Heart left ventricle (tissue), 16 donors: ENCODE data around the gene GABPB1. TPM values are rescaled to one million over a fixed set of nuclear protein-coding genes. Genes with fewer than 3 reads are reported as not detected.

Experiments used
- ATAC-seq, 4 donors: fragments of 200-7000 bp; cut with Tn5 transposase; one replicate each; pipeline ENCODE4 v1.9.1; 2020 to 2022; ENCODE audit warnings: moderate library complexity in 4 of 4, mild to moderate bottlenecking in 3 of 4, moderate number of reproducible peaks in 1 of 4
- DNase-seq, 5 donors: peaks; one replicate each; pipeline ENCODE4 v3.0.0-alpha.2; 2020
- H3K27ac ChIP-seq, 12 donors: fragments of 200-600 bp; sonication (generic) in 4 of 12; one replicate each; pipeline versions ENCODE4 v1.5.0 to v1.8.0; 2016 to 2022; ENCODE audit warnings: mild to moderate bottlenecking in 2 of 12
- H3K27me3 ChIP-seq, 9 donors: fragments of 200-600 bp; sonication (generic) in 2 of 9; one replicate each; pipeline versions ENCODE4 v1.5.1 to v1.8.0; 2016 to 2022; ENCODE audit warnings: mild to moderate bottlenecking in 3 of 9
- H3K36me3 ChIP-seq, 9 donors: fragments of 200-600 bp; sonication (generic) in 2 of 9; one replicate each; pipeline versions ENCODE4 v1.5.0 to v1.8.0; 2018 to 2022; ENCODE audit warnings: mild to moderate bottlenecking in 2 of 9
- H3K4me1 ChIP-seq, 12 donors: fragments of 200-600 bp; sonication (generic) in 4 of 12; one replicate each; pipeline versions ENCODE4 v1.5.0 to v1.8.0; 2016 to 2022; ENCODE audit warnings: mild to moderate bottlenecking in 3 of 12
- H3K4me3 ChIP-seq, 12 donors: fragments of 200-600 bp; sonication (generic) in 4 of 12; one replicate each; pipeline versions ENCODE4 v1.5.0 to v1.8.0; 2017 to 2022; ENCODE audit warnings: mild to moderate bottlenecking in 9 of 12, moderate library complexity in 4 of 12
- H3K9me3 ChIP-seq, 12 donors: fragments of 200-600 bp; sonication (generic) in 4 of 12; one replicate each; pipeline versions ENCODE4 v1.5.0 to v1.8.0; 2016 to 2022; ENCODE audit warnings: mild to moderate bottlenecking in 1 of 12
- CTCF ChIP-seq, 12 donors: fragments of 200-600 bp; sonication (generic) in 4 of 12; IDR thresholded peaks; one replicate each; pipeline versions ENCODE4 v1.5.0 to v1.8.0; 2018 to 2022; ENCODE audit warnings: antibody characterized with exemption in 12 of 12, mild to moderate bottlenecking in 5 of 12
- POLR2A ChIP-seq, 2 donors: fragments of 450-650 bp; IDR thresholded peaks; one replicate each; pipeline ENCODE4 v1.6.1; 2017; ENCODE audit warnings: antibody characterized with exemption in 2 of 2, mild to moderate bottlenecking in 2 of 2, moderate library complexity in 2 of 2
- WGBS, 4 donors: extraction: QIAGEN DNeasy Blood & Tissue Kit in 2 of 4; methylation state at CpG; one replicate each; pipeline versions ENCODE4 v1.1.5 to v1.1.7; 2013 to 2018; 5-methylcytosine and 5-hydroxymethylcytosine counted together
- intact Hi-C, 10 donors: fragments of 100-400 bp; cut with DNase I; formaldehyde crosslinking; loops; one replicate each; pipeline versions ENCODE4 v1.11.1 to v1.14.2; 2022
- polyA plus RNA-seq, 2 donors: library from polyadenylated mRNA; stranded (reverse); fragments of 200-250 nt; gene quantifications; one replicate each; pipeline ENCODE4 v1.2.3, GENCODE V29; 2013
- total RNA-seq, 9 donors: library from RNA; depleted of rRNA in 2 of 9; stranded (reverse); fragments of >200 nt in 2 of 9; fragmentation: NEBNext Ultra II Directional in 3 of 9; extraction: Animal tissue kit (Norgen Biotek cat#: 25700) in 3 of 9; gene quantifications; one replicate each; pipeline versions ENCODE4 v1.1.0 to v1.2.4, GENCODE V29; 2016 to 2023
- donor health status: ischemic (EF 13 %, LVEDD 7.1; RV severe dilation, severe dysfunction).
- donor health status: healthy with polysubstance abuse.
- donor health status: DM: no; HTN: yes; CAD: no.
- donor health status: DM: no; HTN: no; CAD: no.
- donor health status: ischemic (EF 25% LVEDD 6.9; RV normal size, moderate dysfunction).
- donor health status: ischemic (EF 25% LVEDD 5.7; RV mildly dilated, moderate dysfunction).
- donor health status: healthy.
- donor health status: DM: yes; HTN: yes; CAD: no.
- donor health status: ischemic (EF 35%, LVEDD 5.7; RV mildly dilated, moderate dysfunction).
- donor health status: nonischemic (EF 11% LVEDD 7.7; RV severe dilation, severe dysfunction).
- donor health status: DM: yes; HTN: yes; CAD: no.
- donor health status: PGD.
- donor health status: ischemic (EF 29% LVEDD 5.4; RV normal size, mild dysfunction).
- donor health status: nonischemic (EF 23%, LVEDD 6.1; RV moderate dilation, normal function).

GABPB1 gene
- total and polyA plus RNA-seq, 11 donors: 3.6 to 14.2 (median 9.6) TPM

DNA sequence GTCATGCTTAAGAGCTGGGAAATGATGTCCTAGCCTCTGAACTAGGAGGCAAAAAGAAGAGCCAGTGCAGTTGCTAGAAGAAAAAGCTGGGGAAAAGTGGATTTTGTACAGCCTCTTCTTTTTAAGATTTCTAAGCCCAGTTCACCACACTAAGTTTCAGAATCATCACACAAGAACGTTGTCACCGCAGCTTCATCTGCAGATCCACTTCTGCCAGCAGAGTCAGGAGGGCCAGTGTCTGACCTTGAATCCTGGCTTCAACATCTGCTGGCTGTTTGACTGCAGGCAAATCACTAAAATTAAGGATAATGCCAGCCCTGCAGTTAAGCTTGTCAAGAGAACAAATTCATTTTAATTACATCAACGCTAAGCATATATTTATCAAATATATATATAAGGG, 125.7 kb downstream of the GABPB1 start:
- Histone ChIP-seq H3K4me3 (no peak overlapping the region), H3K4me1 (no peaks in the 10 kb centered on the region), H3K27me3 (no peaks in the 10 kb centered on the region), H3K9me3 (no peaks in the 10 kb centered on the region), H3K36me3 (no peaks in the 10 kb centered on the region), H3K27ac (no peak overlapping the region)
- intact Hi-C loops: no loop called here
- no peak for DNase-seq
- TF ChIP-seq POLR2A (IDR thresholded peaks at IDR 0.05) (no peak), CTCF (IDR thresholded peaks at IDR 0.05) (no peak)
- WGBS, 4 donors: 59 to 83% (median 75%) methylated on average over 3 of the region's 3 CpGs
- no peak for ATAC-seq

DNA sequence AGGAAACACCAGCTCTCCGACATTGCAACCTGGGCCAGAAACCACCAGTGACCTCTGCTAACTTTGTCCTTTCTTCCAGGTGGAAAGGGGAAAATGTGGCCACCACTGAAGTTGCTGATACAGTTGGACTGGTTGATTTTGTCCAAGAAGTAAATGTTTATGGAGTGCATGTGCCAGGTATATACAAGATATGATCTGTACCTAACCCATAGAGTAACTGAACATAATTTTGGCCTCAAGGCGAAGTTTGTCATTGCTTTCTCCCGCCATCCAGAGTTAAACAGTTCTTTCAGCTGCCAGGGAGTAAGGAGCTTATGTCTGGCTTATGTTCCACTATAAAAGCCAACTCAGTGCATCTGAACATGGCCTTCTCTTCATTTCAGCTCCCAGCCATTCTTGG, 126.1 kb downstream of the GABPB1 start:
- no peaks in the 10 kb centered on the region for H3K36me3 ChIP-seq
- H3K4me1 ChIP-seq: no peaks in the 10 kb centered on the region
- TF ChIP-seq POLR2A (IDR thresholded peaks at IDR 0.05) (no peak), CTCF (IDR thresholded peaks at IDR 0.05) (no peak)
- H3K27me3 ChIP-seq: no peaks in the 10 kb centered on the region
- H3K4me3 ChIP-seq: no peak overlapping the region
- DNase-seq (no peak), ATAC-seq (no peak)
- no peaks in the 10 kb centered on the region for H3K9me3 ChIP-seq
- intact Hi-C loops: no loop called here
- 90 to 96% (median 94%) methylated on average over 3 of the region's 3 CpGs for WGBS, 4 donors
- H3K27ac ChIP-seq: no peak overlapping the region

DNA sequence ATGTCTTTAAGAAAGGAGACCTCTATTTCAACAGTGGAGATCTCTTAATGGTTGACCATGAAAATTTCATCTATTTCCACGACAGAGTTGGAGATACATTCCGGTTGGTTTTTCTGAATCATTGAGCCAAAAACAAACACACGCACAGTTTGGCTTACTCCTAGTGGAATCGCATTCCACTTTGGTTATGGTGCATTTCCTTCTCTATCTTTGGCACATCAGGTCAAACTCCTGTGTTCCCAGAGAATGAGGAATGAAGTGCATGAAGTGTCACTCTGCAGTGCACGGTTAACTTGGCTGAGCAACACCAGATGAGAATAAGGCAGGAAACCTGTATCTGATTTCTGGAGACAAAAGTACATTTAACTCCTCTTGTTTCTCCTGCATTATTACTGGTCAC, 127.9 kb downstream of the GABPB1 start:
- ATAC-seq (no peak), DNase-seq (no peak)
- Histone ChIP-seq H3K27ac (no peak overlapping the region), H3K4me1 (no peaks in the 10 kb centered on the region), H3K36me3 (no peaks in the 10 kb centered on the region), H3K9me3 (no peaks in the 10 kb centered on the region), H3K27me3 (no peaks in the 10 kb centered on the region), H3K4me3 (no peak overlapping the region)
- intact Hi-C loops: no loop called here
- 69 to 82% (median 76%) methylated on average over 5 of the region's 5 CpGs for WGBS, 4 donors
- TF ChIP-seq POLR2A (IDR thresholded peaks at IDR 0.05) (no peak), CTCF (IDR thresholded peaks at IDR 0.05) (no peak)

- WGBS, 4 donors: 93 to 95% (median 95%) methylated on average over 3 of the region's 3 CpGs
- no peak for DNase-seq
- Histone ChIP-seq H3K9me3 (no peaks in the 10 kb centered on the region), H3K4me3 (no peak overlapping the region), H3K27ac (no peak overlapping the region), H3K36me3 (no peaks in the 10 kb centered on the region), H3K27me3 (no peaks in the 10 kb centered on the region), H3K4me1 (no peaks in the 10 kb centered on the region)
- ATAC-seq: no peak
- TF ChIP-seq CTCF (IDR thresholded peaks at IDR 0.05) (no peak), POLR2A (IDR thresholded peaks at IDR 0.05) (no peak)
- intact Hi-C loops: no loop called here
These were observed 129.1 kb downstream of the GABPB1 start for GRCh38 chr15:50225938-50226337.

Other genes with a start within 250 kb of the GABPB1 start
- 10 to 100 TPM in 1 of 9 donors, 1 to 10 TPM in 8; 1.5 to 14.7 (median 2.5) TPM for gene ATP8B4, start 236.0 kb downstream of the GABPB1 start, total RNA-seq
- 1 to 10 TPM in 1 of 2 donors, under 1 TPM in 1; 0.51 to 1.2 TPM for gene ATP8B4, start 236.0 kb downstream of the GABPB1 start, polyA plus RNA-seq
- gene SLC27A2, start 173.0 kb downstream of the GABPB1 start, total RNA-seq: under 1 TPM in 2 of 9 donors, not detected in 7; 0.12 to 0.29 TPM
- gene SLC27A2, start 173.0 kb downstream of the GABPB1 start, polyA plus RNA-seq: under 1 TPM in 1 of 2 donors, not detected in 1; 0.04 TPM
- gene HDC, start 89.5 kb downstream of the GABPB1 start, total RNA-seq: under 1 TPM in 7 of 9 donors, not detected in 2; 0.18 to 0.97 (median 0.46) TPM
- gene HDC, start 89.5 kb downstream of the GABPB1 start, polyA plus RNA-seq: under 1 TPM in 1 of 2 donors, not detected in 1; 0.19 TPM
- 10 to 100 TPM; 28.0 to 53.3 (median 42.1) TPM for gene USP8, start 69.2 kb upstream of the GABPB1 start, total RNA-seq
- gene USP8, start 69.2 kb upstream of the GABPB1 start, polyA plus RNA-seq: 10 to 100 TPM; 12.6 to 34.9 TPM
- gene USP50, start 191.5 kb upstream of the GABPB1 start, total RNA-seq: 1 to 10 TPM in 2 of 9 donors, under 1 TPM in 4, not detected in 3; 0.50 to 2.2 (median 0.93) TPM
- not detected for gene USP50, start 191.5 kb upstream of the GABPB1 start, polyA plus RNA-seq